HepG2 (cell line): ENCODE data around the gene SHROOM2.

Experiments used
- EZH2 ChIP-seq: conservative IDR thresholded peaks from 2 replicates; pipeline ENCODE4 v1.6.1; 2012; ENCODE audit warnings: mild to moderate bottlenecking, low read depth, low read length, moderate library complexity
- GABPA ChIP-seq, 2 experiments: IDR thresholded peaks; 2 replicates each; pipeline ENCODE4 v1.6.1; 2011 to 2016; ENCODE audit warnings: low read depth in 2 of 2, low read length in 1 of 2, missing biosample characterization in 1 of 2, missing genetic modification characterization in 1 of 2
- HNRNPUL1 ChIP-seq: fragments of 200-400 bp; formaldehyde crosslinking; IDR thresholded peaks from 2 replicates; pipeline ENCODE4 v1.6.1; 2017; ENCODE audit warnings: low read depth, mild to moderate bottlenecking, low read length, moderate library complexity
- MXI1 ChIP-seq: IDR thresholded peaks from 3 replicates; pipeline ENCODE4 v1.6.1; 2012; ENCODE audit warnings: low read depth, low read length, inconsistent platforms, borderline replicate concordance
- RORA ChIP-seq: sonication (generic); formaldehyde crosslinking; IDR thresholded peaks from 2 replicates; pipeline ENCODE4 v1.5.0; 2020; ENCODE audit warnings: mild to moderate bottlenecking, missing genetic modification reagents, moderate library complexity
- ZNF24 ChIP-seq: fragments of 450-650 bp; IDR thresholded peaks from 2 replicates; pipeline ENCODE4 v1.6.1; 2017; ENCODE audit warnings: antibody characterized with exemption, mild to moderate bottlenecking
- TF ChIP-seq, protein P1 (sequence below): sonication (generic); formaldehyde crosslinking; IDR thresholded peaks from 2 replicates; pipeline ENCODE4 v1.5.0; 2020; ENCODE audit warnings: mild to moderate bottlenecking, missing genetic modification reagents, moderate library complexity
- TF ChIP-seq, protein P2 (sequence below), 2 experiments: sonication (generic) in 1 of 2; formaldehyde crosslinking in 1 of 2; IDR thresholded peaks; 2 replicates each; pipeline versions ENCODE4 v1.5.1 to v1.6.1; 2011 to 2020; ENCODE audit warnings: borderline replicate concordance in 1 of 2, low read depth in 1 of 2, low read length in 1 of 2, mild to moderate bottlenecking in 1 of 2, missing genetic modification reagents in 1 of 2, moderate library complexity in 1 of 2
- TF ChIP-seq, protein P3 (sequence below), 2 experiments: fragments of 450-650 bp in 1 of 2; sonication (generic) in 1 of 2; formaldehyde crosslinking in 1 of 2; IDR thresholded peaks; 2 replicates each; pipeline versions ENCODE4 v1.6.1 to v1.8.0; 2016 to 2022; ENCODE audit warnings: antibody characterized with exemption in 1 of 2, mild to moderate bottlenecking in 1 of 2, missing genetic modification reagents in 1 of 2

DNA sequence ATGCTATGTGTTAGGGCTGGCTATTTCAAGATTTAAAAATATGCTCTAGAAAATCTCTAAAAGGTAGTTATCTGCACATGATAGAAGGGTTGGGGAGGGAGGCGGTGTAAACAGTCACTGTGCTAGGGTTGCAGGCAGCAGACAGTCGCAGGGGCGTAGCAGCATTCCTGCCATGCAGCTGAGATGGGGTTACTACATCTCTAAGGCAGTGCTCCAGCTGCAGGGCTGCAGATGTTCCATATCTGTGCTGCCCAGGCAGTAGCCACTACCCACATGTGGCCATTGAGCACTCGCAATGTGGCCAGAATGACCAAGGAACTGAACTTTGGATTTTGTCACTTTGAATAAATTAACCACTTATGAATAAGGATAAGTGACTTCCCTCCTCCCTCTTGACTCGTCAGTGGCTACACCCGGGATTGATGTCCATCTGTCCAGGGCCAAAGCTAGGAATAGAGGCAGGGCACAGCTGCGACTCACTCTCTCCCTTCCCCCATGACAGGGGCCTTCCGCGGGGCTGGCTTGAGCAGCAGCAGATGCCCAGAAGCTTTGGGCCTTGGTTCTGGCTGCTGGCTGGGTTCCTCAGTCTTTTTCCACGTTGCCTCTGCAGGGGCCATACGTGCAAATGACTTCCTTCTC lies 101.5 kb downstream of the SHROOM2 start:
- TF ChIP-seq, protein P1, sequence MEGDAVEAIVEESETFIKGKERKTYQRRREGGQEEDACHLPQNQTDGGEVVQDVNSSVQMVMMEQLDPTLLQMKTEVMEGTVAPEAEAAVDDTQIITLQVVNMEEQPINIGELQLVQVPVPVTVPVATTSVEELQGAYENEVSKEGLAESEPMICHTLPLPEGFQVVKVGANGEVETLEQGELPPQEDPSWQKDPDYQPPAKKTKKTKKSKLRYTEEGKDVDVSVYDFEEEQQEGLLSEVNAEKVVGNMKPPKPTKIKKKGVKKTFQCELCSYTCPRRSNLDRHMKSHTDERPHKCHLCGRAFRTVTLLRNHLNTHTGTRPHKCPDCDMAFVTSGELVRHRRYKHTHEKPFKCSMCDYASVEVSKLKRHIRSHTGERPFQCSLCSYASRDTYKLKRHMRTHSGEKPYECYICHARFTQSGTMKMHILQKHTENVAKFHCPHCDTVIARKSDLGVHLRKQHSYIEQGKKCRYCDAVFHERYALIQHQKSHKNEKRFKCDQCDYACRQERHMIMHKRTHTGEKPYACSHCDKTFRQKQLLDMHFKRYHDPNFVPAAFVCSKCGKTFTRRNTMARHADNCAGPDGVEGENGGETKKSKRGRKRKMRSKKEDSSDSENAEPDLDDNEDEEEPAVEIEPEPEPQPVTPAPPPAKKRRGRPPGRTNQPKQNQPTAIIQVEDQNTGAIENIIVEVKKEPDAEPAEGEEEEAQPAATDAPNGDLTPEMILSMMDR (CRISPR knock-in tag): no peak
- TF ChIP-seq GABPA (IDR thresholded peaks at IDR 0.05; ENCODE audit: low read depth, low read length): no peak
- no peak for TF ChIP-seq GABPA (CRISPR knock-in tag; IDR thresholded peaks at IDR 0.05; ENCODE audit: low read depth)
- TF ChIP-seq EZH2: no peak
- TF ChIP-seq, protein P2, sequence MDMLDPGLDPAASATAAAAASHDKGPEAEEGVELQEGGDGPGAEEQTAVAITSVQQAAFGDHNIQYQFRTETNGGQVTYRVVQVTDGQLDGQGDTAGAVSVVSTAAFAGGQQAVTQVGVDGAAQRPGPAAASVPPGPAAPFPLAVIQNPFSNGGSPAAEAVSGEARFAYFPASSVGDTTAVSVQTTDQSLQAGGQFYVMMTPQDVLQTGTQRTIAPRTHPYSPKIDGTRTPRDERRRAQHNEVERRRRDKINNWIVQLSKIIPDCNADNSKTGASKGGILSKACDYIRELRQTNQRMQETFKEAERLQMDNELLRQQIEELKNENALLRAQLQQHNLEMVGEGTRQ (IDR thresholded peaks at IDR 0.05; ENCODE audit: low read depth, low read length): no peak
- TF ChIP-seq, protein P2 (CRISPR knock-in tag; IDR thresholded peaks at IDR 0.05; ENCODE audit: borderline replicate concordance): no peak
- TF ChIP-seq HNRNPUL1: no peak
- TF ChIP-seq RORA (CRISPR knock-in tag): no peak
- no peak for TF ChIP-seq ZNF24
- TF ChIP-seq, protein P3, sequence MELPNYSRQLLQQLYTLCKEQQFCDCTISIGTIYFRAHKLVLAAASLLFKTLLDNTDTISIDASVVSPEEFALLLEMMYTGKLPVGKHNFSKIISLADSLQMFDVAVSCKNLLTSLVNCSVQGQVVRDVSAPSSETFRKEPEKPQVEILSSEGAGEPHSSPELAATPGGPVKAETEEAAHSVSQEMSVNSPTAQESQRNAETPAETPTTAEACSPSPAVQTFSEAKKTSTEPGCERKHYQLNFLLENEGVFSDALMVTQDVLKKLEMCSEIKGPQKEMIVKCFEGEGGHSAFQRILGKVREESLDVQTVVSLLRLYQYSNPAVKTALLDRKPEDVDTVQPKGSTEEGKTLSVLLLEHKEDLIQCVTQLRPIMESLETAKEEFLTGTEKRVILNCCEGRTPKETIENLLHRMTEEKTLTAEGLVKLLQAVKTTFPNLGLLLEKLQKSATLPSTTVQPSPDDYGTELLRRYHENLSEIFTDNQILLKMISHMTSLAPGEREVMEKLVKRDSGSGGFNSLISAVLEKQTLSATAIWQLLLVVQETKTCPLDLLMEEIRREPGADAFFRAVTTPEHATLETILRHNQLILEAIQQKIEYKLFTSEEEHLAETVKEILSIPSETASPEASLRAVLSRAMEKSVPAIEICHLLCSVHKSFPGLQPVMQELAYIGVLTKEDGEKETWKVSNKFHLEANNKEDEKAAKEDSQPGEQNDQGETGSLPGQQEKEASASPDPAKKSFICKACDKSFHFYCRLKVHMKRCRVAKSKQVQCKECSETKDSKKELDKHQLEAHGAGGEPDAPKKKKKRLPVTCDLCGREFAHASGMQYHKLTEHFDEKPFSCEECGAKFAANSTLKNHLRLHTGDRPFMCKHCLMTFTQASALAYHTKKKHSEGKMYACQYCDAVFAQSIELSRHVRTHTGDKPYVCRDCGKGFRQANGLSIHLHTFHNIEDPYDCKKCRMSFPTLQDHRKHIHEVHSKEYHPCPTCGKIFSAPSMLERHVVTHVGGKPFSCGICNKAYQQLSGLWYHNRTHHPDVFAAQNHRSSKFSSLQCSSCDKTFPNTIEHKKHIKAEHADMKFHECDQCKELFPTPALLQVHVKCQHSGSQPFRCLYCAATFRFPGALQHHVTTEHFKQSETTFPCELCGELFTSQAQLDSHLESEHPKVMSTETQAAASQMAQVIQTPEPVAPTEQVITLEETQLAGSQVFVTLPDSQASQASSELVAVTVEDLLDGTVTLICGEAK (IDR thresholded peaks at IDR 0.05): no peak
- TF ChIP-seq, protein P3 (CRISPR knock-in tag; IDR thresholded peaks at IDR 0.05): no peak
- no peak for TF ChIP-seq MXI1
